HepG2 (cell line): ENCODE data around the gene IFNA6. TPM values are rescaled to one million over a fixed set of nuclear protein-coding genes. Genes with fewer than 3 reads are reported as not detected.

Experiments used
- ATAC-seq: fragments of 200-7000 bp; cut with Tn5 transposase; 3 replicates; pipeline ENCODE4 v1.9.1; 2020; ENCODE audit warnings: mild to moderate bottlenecking, moderate library complexity
- BruUV-seq: library from RNA; stranded (reverse); fragments of 400-500 nt; replicated peaks from 2 replicates; lab custom pipeline; 2021; lab: Mats Ljungman, UMichigan
- CTCF ChIA-PET: fragments of 300-600 bp; formaldehyde crosslinking; extraction: SDS; loops from one replicate; lab custom pipeline; 2021; ENCODE audit warnings: low total read pairs, inconsistent platforms, low intra/inter-chr PET ratio; lab: Yijun Ruan, JAX
- POLR2A ChIA-PET: fragments of 350-600 bp; sonication (Branson Sonifier 250); formaldehyde crosslinking; loops from one replicate; lab custom pipeline; 2020; ENCODE audit warnings: antibody characterized with exemption, inconsistent platforms; lab: Yijun Ruan, JAX
- DNase-seq: peaks from one replicate; pipeline ENCODE4 v3.0.0-alpha.2; 2015; ENCODE audit warnings: low spot score
- FAIRE-seq: peaks from 3 replicates; lab custom pipeline; 2011; peaks lifted over from hg19 to GRCh38; lab: Jason Lieb, UNC
- H2AFZ ChIP-seq: one replicate; pipeline ENCODE4 v1.6.1; 2011; ENCODE audit warnings: low read length, inconsistent platforms
- H3K27ac ChIP-seq: fragments of 300-600 bp; 3 replicates; pipeline ENCODE4 v1.8.0; 2011; ENCODE audit warnings: mixed run types, mild to moderate bottlenecking, mixed read lengths, low read length, inconsistent platforms; ENCODE audit not compliant: insufficient read depth; ENCODE audit errors: extremely low read length
- H3K27me3 ChIP-seq, 2 experiments: fragments of 200-600 bp in 1 of 2; 2 replicates in 1 of 2; 3 replicates in 1 of 2; pipeline versions ENCODE4 v1.6.0 to v1.8.0; 2011; ENCODE audit warnings: low read length in 2 of 2, mild to moderate bottlenecking in 2 of 2, moderate library complexity in 2 of 2, inconsistent platforms in 1 of 2; ENCODE audit not compliant: insufficient read depth in 2 of 2, control insufficient read depth in 1 of 2
- H3K36me3 ChIP-seq, 2 experiments: fragments of 200-600 bp in 1 of 2; replicated peaks in 1 of 2; 2 replicates in 1 of 2; 3 replicates in 1 of 2; pipeline versions ENCODE4 v1.5.1 to v1.8.0; 2011; ENCODE audit warnings: low read length in 2 of 2, inconsistent platforms in 1 of 2; ENCODE audit not compliant: insufficient read depth in 2 of 2, control insufficient read depth in 1 of 2
- H3K4me1 ChIP-seq: 2 replicates; pipeline ENCODE4 v1.5.1; 2012; ENCODE audit warnings: low read length, inconsistent platforms; ENCODE audit not compliant: insufficient read depth
- H3K4me2 ChIP-seq: 2 replicates; pipeline ENCODE4 v1.6.0; 2011; ENCODE audit warnings: low read depth, low read length, inconsistent platforms
- H3K4me3 ChIP-seq, 3 experiments: fragments of 200-600 bp in 1 of 3; sonication (generic), shearing (Covaris generic) in 1 of 3; replicated peaks in 1 of 3; 2 replicates each; pipeline ENCODE4 v1.5.1; 2011 to 2016; ENCODE audit warnings: low read length in 3 of 3, inconsistent platforms in 2 of 3, low read depth in 2 of 3, mild to moderate bottlenecking in 2 of 3, control low read depth in 1 of 3, mixed read lengths in 1 of 3; ENCODE audit not compliant: insufficient read depth in 1 of 3
- H3K79me2 ChIP-seq: one replicate; pipeline ENCODE4 v1.6.1; 2011; ENCODE audit warnings: low read length, inconsistent platforms; ENCODE audit not compliant: insufficient read depth
- H3K9ac ChIP-seq: 2 replicates; pipeline ENCODE4 v1.6.0; 2011; ENCODE audit warnings: mild to moderate bottlenecking, low read depth, low read length, inconsistent platforms; ENCODE audit not compliant: insufficient read depth
- H3K9me3 ChIP-seq: 2 replicates; pipeline ENCODE4 v1.5.1; 2012; ENCODE audit warnings: mild to moderate bottlenecking, low read length
- H4K20me1 ChIP-seq: 2 replicates; pipeline ENCODE4 v1.6.0; 2011; ENCODE audit warnings: inconsistent platforms, mild to moderate bottlenecking, low read length, moderate library complexity; ENCODE audit not compliant: insufficient read depth
- IKZF1 ChIP-seq: fragments of 450-650 bp; IDR thresholded peaks from 2 replicates; pipeline ENCODE4 v1.7.1; 2016
- IKZF5 ChIP-seq: IDR thresholded peaks from 2 replicates; pipeline ENCODE4 v1.6.1; 2018; ENCODE audit warnings: missing genetic modification reagents, mild to moderate bottlenecking, missing compliant biosample characterization
- MAFF ChIP-seq: IDR thresholded peaks from 2 replicates; pipeline ENCODE4 v1.6.1; 2011; ENCODE audit warnings: low read depth, low read length, improper control_type of control experiment
- RELA ChIP-seq: sonication (generic); formaldehyde crosslinking; IDR thresholded peaks from 2 replicates; pipeline ENCODE4 v1.4.0; 2020; ENCODE audit warnings: missing genetic modification reagents
- SNAPC4 ChIP-seq: sonication (generic); formaldehyde crosslinking; IDR thresholded peaks from 2 replicates; pipeline ENCODE4 v1.4.0; 2020; ENCODE audit warnings: mild to moderate bottlenecking, missing genetic modification reagents
- TP53 ChIP-seq: sonication (generic); formaldehyde crosslinking; conservative IDR thresholded peaks from 2 replicates; pipeline ENCODE4 v1.4.0; 2020; ENCODE audit warnings: missing genetic modification reagents
- ZNF878 ChIP-seq: sonication (generic); formaldehyde crosslinking; IDR thresholded peaks from 2 replicates; pipeline ENCODE4 v1.8.1; 2023; ENCODE audit warnings: mild to moderate bottlenecking, missing genetic modification reagents, moderate library complexity
- WGBS: methylation state at CpG from one replicate; pipeline ENCODE4 v1.1.6; 2017; ENCODE audit warnings: low lambda C conversion rate; 5-methylcytosine and 5-hydroxymethylcytosine counted together
- in situ Hi-C: cut with HindIII; loops from 2 replicates; pipeline ENCODE4 v1.10.0; 2017; ENCODE audit warnings: low pct_unique_long_range_greater_than_20kb; ENCODE audit not compliant: extremely low pct_ligation_motif_present
- intact Hi-C: fragments of 100-400 bp; cut with micrococcal nuclease; formaldehyde crosslinking; loops from one replicate; pipeline ENCODE4 v1.10.0; 2022; ENCODE audit not compliant: unreplicated experiment
- polyA plus RNA-seq, 8 experiments: library from polyadenylated mRNA; depleted of rRNA in 3 of 8; stranded (reverse) in 7 of 8; unstranded in 1 of 8; fragments of >200 nt; fragmentation: Illumina TruSeq in 4 of 8; extraction: Trizol in 4 of 8; gene quantifications; 2 replicates each; pipeline versions ENCODE4 v1.2.1 to v1.2.3, GENCODE V29; 2011 to 2016; ENCODE audit warnings: low read depth in 4 of 8, missing spikeins in 1 of 8, mixed read lengths in 1 of 8; ENCODE audit not compliant: insufficient read depth in 1 of 8
- total RNA-seq, 5 experiments: library from RNA; depleted of rRNA; stranded (reverse); fragments of >200 nt; fragmentation: Illumina TruSeq; extraction: Trizol; gene quantifications; 2 replicates each; pipeline ENCODE4 v1.2.3, GENCODE V29; 2016; ENCODE audit warnings: low read depth in 1 of 5
- TF ChIP-seq, protein P1 (sequence below): IDR thresholded peaks from 2 replicates; pipeline ENCODE4 v1.6.1; 2016

IFNA6 gene
- total and polyA plus RNA-seq, 2 of the 13 experiments (the other 11 are each of a cell fraction or from before 2014, with no cell fraction given) = not detected

- FAIRE-seq = no peak
- no peaks in the 10 kb centered on the region for H3K4me1 ChIP-seq
- H3K27ac ChIP-seq = no peak overlapping the region
- 2% methylated on average over 3 of the region's 3 CpGs for WGBS
- ChIA-PET CTCF (no interaction called here), POLR2A (no interaction called here)
- no peak overlapping the region for H2AFZ ChIP-seq
- no peak for DNase-seq
- TF ChIP-seq, protein P1, sequence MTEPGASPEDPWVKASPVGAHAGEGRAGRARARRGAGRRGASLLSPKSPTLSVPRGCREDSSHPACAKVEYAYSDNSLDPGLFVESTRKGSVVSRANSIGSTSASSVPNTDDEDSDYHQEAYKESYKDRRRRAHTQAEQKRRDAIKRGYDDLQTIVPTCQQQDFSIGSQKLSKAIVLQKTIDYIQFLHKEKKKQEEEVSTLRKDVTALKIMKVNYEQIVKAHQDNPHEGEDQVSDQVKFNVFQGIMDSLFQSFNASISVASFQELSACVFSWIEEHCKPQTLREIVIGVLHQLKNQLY (CRISPR knock-in tag) = no peak
- TF ChIP-seq IKZF1 (no peak), MAFF (no peak), IKZF5 (CRISPR knock-in tag) (no peak), RELA (no peak), ZNF878 (CRISPR knock-in tag) (no peak), SNAPC4 (no peak), TP53 (no peak)
- H3K36me3 ChIP-seq = no peaks in the 10 kb centered on the region
- no peak overlapping the region for H3K4me3 ChIP-seq
- H3K27me3 ChIP-seq = peaks cover 0 to 1% of the 10 kb centered on the region in 2 experiments; a peak in 1 of 5 replicates
- no peak for ATAC-seq
- no peak overlapping the region for H3K4me2 ChIP-seq
- BruUV-seq = no TSS peak
- intact Hi-C loops (loop anchor here (5.0 kb wide), 2 partner anchors 148 to 163 kb away; no protein-coding TSS in a partner anchor), in situ Hi-C loops (loop anchor here (5.0 kb wide), 1 partner anchor 83 kb away; no protein-coding TSS in a partner anchor)
- H3K79me2 ChIP-seq = no peaks in the 10 kb centered on the region
- no peak overlapping the region for H3K9ac ChIP-seq
- H3K9me3 ChIP-seq = no peaks in the 10 kb centered on the region
- H4K20me1 ChIP-seq = no peaks in the 10 kb centered on the region
Observed at GRCh38 chr9:21399956-21400355, 49.3 kb upstream of the IFNA6 start.
